K562 (cell line): Measurements from ENCODE around the gene NFIC. TPM values are rescaled to one million over a fixed set of nuclear protein-coding genes. Genes with fewer than 3 reads are reported as not detected.
A peak's percentile ranks its signal among the peaks of the same experiment; 100 is the strongest.

Source experiments
- ATAC-seq: fragments of 200-7000 bp; cut with Tn5 transposase; 3 replicates; pipeline ENCODE4 v1.9.1; 2020; ENCODE audit warnings: moderate library complexity
- BruUV-seq: library from RNA; stranded (reverse); fragments of 400-500 nt; replicated peaks from 2 replicates; lab custom pipeline; 2021; lab: Mats Ljungman, UMichigan
- CTCF ChIA-PET: fragments of 300-600 bp; formaldehyde crosslinking; extraction: SDS; loops from one replicate; lab custom pipeline; 2021; ENCODE audit warnings: low intra/inter-chr PET ratio; lab: Yijun Ruan, JAX
- POLR2A ChIA-PET: fragments of 300-600, 350-650 bp; sonication (Branson Sonifier 250); formaldehyde crosslinking; extraction: SDS; loops from one replicate; lab custom pipeline; 2021; ENCODE audit warnings: antibody characterized with exemption, inconsistent platforms; lab: Yijun Ruan, JAX
- DNase-seq, 4 experiments: peaks; one replicate each; pipeline versions ENCODE4 v3.0.0 to v3.0.0-alpha.2; 2011 to 2018; ENCODE audit warnings: low spot score in 3 of 4, mixed read lengths in 3 of 4; ENCODE audit errors: extremely low read depth in 1 of 4
- FAIRE-seq: peaks from 2 replicates; lab custom pipeline; 2011; peaks lifted over from hg19 to GRCh38; lab: Jason Lieb, UNC
- H2AFZ ChIP-seq: 2 replicates; pipeline ENCODE4 v1.6.0; 2011; ENCODE audit warnings: low read depth, low read length, control low read depth, inconsistent platforms
- H3K27ac ChIP-seq: fragments of 200-600 bp; 3 replicates; pipeline ENCODE4 v1.8.0; 2011; ENCODE audit warnings: low read depth, mild to moderate bottlenecking, control low read depth, inconsistent platforms, low read length, moderate library complexity, mixed read lengths; ENCODE audit errors: extremely low read depth
- H3K27me3 ChIP-seq, 2 experiments: fragments of 300-600 bp in 1 of 2; 2 replicates in 1 of 2; 3 replicates in 1 of 2; pipeline versions ENCODE4 v1.6.0 to v1.8.0; 2011; ENCODE audit warnings: inconsistent platforms in 2 of 2, low read length in 2 of 2, mild to moderate bottlenecking in 1 of 2, mixed read lengths in 1 of 2, moderate library complexity in 1 of 2; ENCODE audit not compliant: control insufficient read depth in 2 of 2, insufficient read depth in 2 of 2
- H3K36me3 ChIP-seq: fragments of 300-600 bp; 3 replicates; pipeline ENCODE4 v1.8.0; 2011; ENCODE audit warnings: mild to moderate bottlenecking, low read length, inconsistent platforms; ENCODE audit not compliant: control insufficient read depth, insufficient read depth
- H3K4me1 ChIP-seq, 2 experiments: fragments of 200-600 bp in 1 of 2; replicated peaks in 1 of 2; 2 replicates in 1 of 2; 3 replicates in 1 of 2; pipeline versions ENCODE4 v1.5.1 to v1.8.0; 2011; ENCODE audit warnings: inconsistent platforms in 2 of 2, low read length in 2 of 2, mild to moderate bottlenecking in 1 of 2, mixed read lengths in 1 of 2, moderate library complexity in 1 of 2; ENCODE audit not compliant: control insufficient read depth in 2 of 2, insufficient read depth in 2 of 2
- H3K4me2 ChIP-seq: 2 replicates; pipeline ENCODE4 v1.6.1; 2011; ENCODE audit warnings: low read length, control low read depth, inconsistent platforms, mixed read lengths; ENCODE audit not compliant: insufficient read depth
- H3K4me3 ChIP-seq: fragments of 200-600 bp; sonication (generic), shearing (Covaris generic); 2 replicates; pipeline ENCODE4 v1.5.1; 2016; ENCODE audit warnings: control low read depth, inconsistent platforms
- H3K79me2 ChIP-seq: fragments of 200-600 bp; 3 replicates; pipeline ENCODE4 v1.8.0; 2011; ENCODE audit warnings: low read length, inconsistent platforms; ENCODE audit not compliant: control insufficient read depth, insufficient read depth
- H3K9ac ChIP-seq, 2 experiments: 2 replicates each; pipeline versions ENCODE4 v1.6.0 to v1.6.1; 2011; ENCODE audit warnings: low read depth in 2 of 2, low read length in 2 of 2, control low read depth in 1 of 2, inconsistent platforms in 1 of 2, mild to moderate bottlenecking in 1 of 2, mixed read lengths in 1 of 2; ENCODE audit not compliant: insufficient read depth in 1 of 2
- H3K9me1 ChIP-seq: one replicate; pipeline ENCODE4 v1.6.0; 2011; ENCODE audit warnings: inconsistent platforms, mild to moderate bottlenecking, low read length, moderate library complexity; ENCODE audit not compliant: control insufficient read depth, insufficient read depth
- H3K9me3 ChIP-seq: replicated peaks from 2 replicates; pipeline ENCODE4 v1.5.1; 2011; ENCODE audit warnings: low read depth, low read length, inconsistent platforms; ENCODE audit not compliant: control insufficient read depth, insufficient read depth
- H4K20me1 ChIP-seq: replicated peaks from 2 replicates; pipeline ENCODE4 v1.6.1; 2011; ENCODE audit warnings: low read length, inconsistent platforms, mixed read lengths; ENCODE audit not compliant: control insufficient read depth, insufficient read depth
- ATF3 ChIP-seq, 2 experiments: fragments of 450-650 bp in 1 of 2; sonication (generic) in 1 of 2; formaldehyde crosslinking in 1 of 2; IDR thresholded peaks in 1 of 2; conservative IDR thresholded peaks in 1 of 2; 2 replicates each; pipeline versions ENCODE4 v1.6.1 to v1.8.1; 2016 to 2023; ENCODE audit warnings: mild to moderate bottlenecking in 2 of 2, moderate library complexity in 2 of 2, inconsistent platforms in 1 of 2, missing genetic modification reagents in 1 of 2
- ELF4 ChIP-seq: fragments of 450-650 bp; formaldehyde crosslinking; IDR thresholded peaks from 2 replicates; pipeline ENCODE4 v1.4.0; 2022; ENCODE audit warnings: missing genetic modification characterization
- FOXA3 ChIP-seq, 2 experiments: fragments of 450-650 bp in 1 of 2; sonication (generic) in 1 of 2; formaldehyde crosslinking; IDR thresholded peaks in 1 of 2; conservative IDR thresholded peaks in 1 of 2; 2 replicates each; pipeline versions ENCODE4 v1.4.0 to v1.8.0; 2020 to 2022; ENCODE audit warnings: mild to moderate bottlenecking in 2 of 2, missing genetic modification reagents in 1 of 2
- FOXP1 ChIP-seq: sonication (generic); formaldehyde crosslinking; IDR thresholded peaks from 2 replicates; pipeline ENCODE4 v1.8.0; 2022; ENCODE audit warnings: mild to moderate bottlenecking, missing genetic modification reagents
- GMEB1 ChIP-seq: fragments of 250-450 bp; sonication (Bioruptor Pico); IDR thresholded peaks from 2 replicates; pipeline ENCODE4 v1.4.0; 2020; ENCODE audit warnings: mild to moderate bottlenecking
- HDGF ChIP-seq: fragments of 450-650 bp; IDR thresholded peaks from 2 replicates; pipeline ENCODE4 v1.6.1; 2016
- HOXB6 ChIP-seq: fragments of 250-450 bp; sonication (Bioruptor Pico); IDR thresholded peaks from 2 replicates; pipeline ENCODE4 v1.5.1; 2022; ENCODE audit warnings: mild to moderate bottlenecking, borderline replicate concordance
- LEF1 ChIP-seq: fragments of 450-650 bp; IDR thresholded peaks from 2 replicates; pipeline ENCODE4 v1.6.1; 2016; ENCODE audit warnings: mild to moderate bottlenecking
- SNIP1 ChIP-seq: fragments of 450-650 bp; IDR thresholded peaks from 2 replicates; pipeline ENCODE4 v1.7.1; 2017; ENCODE audit warnings: low read depth, mild to moderate bottlenecking
- SOX6 ChIP-seq: fragments of 450-650 bp; IDR thresholded peaks from 2 replicates; pipeline ENCODE4 v1.6.1; 2014; ENCODE audit warnings: mild to moderate bottlenecking
- SP1 ChIP-seq: sonication (generic); formaldehyde crosslinking; IDR thresholded peaks from 2 replicates; pipeline ENCODE4 v1.8.1; 2022; ENCODE audit warnings: mild to moderate bottlenecking, missing genetic modification reagents
- TCF7L2 ChIP-seq: fragments of 150-350 bp; IDR thresholded peaks from 2 replicates; pipeline ENCODE4 v1.6.1; 2016; ENCODE audit warnings: low read depth, mild to moderate bottlenecking, low read length, moderate library complexity
- THRB ChIP-seq: fragments of 450-650 bp; formaldehyde crosslinking; conservative IDR thresholded peaks from 2 replicates; pipeline ENCODE4 v1.4.0; 2022; ENCODE audit warnings: mild to moderate bottlenecking, missing genetic modification characterization
- TRIM25 ChIP-seq: fragments of 450-650 bp; IDR thresholded peaks from 2 replicates; pipeline ENCODE4 v1.7.0; 2016; ENCODE audit warnings: borderline replicate concordance
- ZFP36 ChIP-seq: fragments of 150-350 bp; IDR thresholded peaks from 2 replicates; pipeline ENCODE4 v1.6.1; 2018; ENCODE audit warnings: low read length, low read depth; ENCODE audit not compliant: partially characterized antibody
- ZFPM2 ChIP-seq: fragments of 250-450 bp; sonication (Bioruptor Pico); IDR thresholded peaks from 2 replicates; pipeline ENCODE4 v1.5.1; 2022; ENCODE audit warnings: mild to moderate bottlenecking
- ZNF274 ChIP-seq: IDR thresholded peaks from 2 replicates; pipeline ENCODE4 v1.6.1; 2011; ENCODE audit warnings: low read depth, mild to moderate bottlenecking, low read length, moderate library complexity, borderline replicate concordance
- WGBS: fragments of 100-300 bp; shearing (Covaris generic); methylation state at CpG from one replicate; pipeline ENCODE4 v1.1.6; 2016; ENCODE audit warnings: low coverage, mixed read lengths; ENCODE audit not compliant: insufficient coverage; ENCODE audit errors: missing lambda C conversion rate; 5-methylcytosine and 5-hydroxymethylcytosine counted together
- in situ Hi-C: fragments of 300-500 bp; cut with MboI; formaldehyde crosslinking; loops from 4 replicates; pipeline ENCODE4 v1.15.0; 2018; ENCODE audit warnings: inconsistent platforms, mixed read lengths
- intact Hi-C: fragments of 100-400 bp; cut with micrococcal nuclease; formaldehyde crosslinking; loops from 2 replicates; pipeline ENCODE4 v1.14.2; 2022
- polyA plus RNA-seq, 8 experiments: library from polyadenylated mRNA; depleted of rRNA in 4 of 8; stranded (reverse) in 5 of 8; unstranded in 3 of 8; fragments of >200 nt; fragmentation: Nextera tagmentation in 2 of 8; fragmentation: Illumina TruSeq in 1 of 8; extraction: Ambion mirVana in 2 of 8; extraction: Trizol in 1 of 8; gene quantifications; 2 replicates each; pipeline versions ENCODE4 v1.2.1 to v1.2.3, GENCODE V29; 2011 to 2014; ENCODE audit warnings: inconsistent platforms in 1 of 8, missing spikeins in 1 of 8
- total RNA-seq, 7 experiments: library from RNA; depleted of rRNA in 6 of 7; stranded (reverse); fragments of >200 nt in 6 of 7; fragmentation: Illumina TruSeq in 2 of 7; extraction: Trizol in 2 of 7; gene quantifications; 2 replicates each; pipeline versions ENCODE4 v1.2.1 to v1.2.3, GENCODE V29; 2011 to 2021; ENCODE audit warnings: low replicate concordance in 1 of 7

The NFIC gene
- total and polyA plus RNA-seq, 9 of the 15 experiments (the other 6 are each of a cell fraction or from before 2014, with no cell fraction given), result 0.71 to 62.1 (median 6.9) TPM

- FAIRE-seq (no peak), DNase-seq (peak in 1 of 4 experiments; percentile 4), ATAC-seq (no peak)
- ChIA-PET CTCF (interaction anchor here (1.1 kb wide), 1 partner anchor 12 kb away, joined by 3 read pairs; no protein-coding TSS in a partner anchor), POLR2A (interaction anchor here (0.6 kb wide), 1 partner anchor 180 kb away, joined by 3 read pairs; no protein-coding TSS in a partner anchor)
- Histone ChIP-seq H3K9me1 (no peaks in the 10 kb centered on the region), H3K79me2 (no peaks in the 10 kb centered on the region), H3K4me2 (no peak overlapping the region), H4K20me1 (peaks cover 7% of the 10 kb centered on the region; the same call in 1 of the 2 replicates), H3K9ac (no peak overlapping the region), H2AFZ (no peak overlapping the region), H3K27ac (no peak overlapping the region), H3K36me3 (no peaks in the 10 kb centered on the region), H3K4me1 (peaks cover 0 to 27% of the 10 kb centered on the region in 2 experiments; a peak in 3 of 5 replicates), H3K4me3 (no peak overlapping the region), H3K27me3 (peaks cover 11 to 24% of the 10 kb centered on the region in 2 experiments; a peak in 4 of 5 replicates), H3K9me3 (no peaks in the 10 kb centered on the region)
- intact Hi-C loops (no loop called here), in situ Hi-C loops (no loop called here)
- 0% methylated on average over 5 of the region's 5 CpGs for WGBS
- no TSS peak for BruUV-seq
- TF ChIP-seq TCF7L2 (no peak), TRIM25 (no peak), ATF3 (IDR thresholded peaks at IDR 0.05) (no peak), ATF3 (CRISPR knock-in tag; conservative IDR thresholded peaks at IDR 0.05) (no peak), ZFPM2 (CRISPR knock-in tag) (no peak), SNIP1 (no peak), SP1 (CRISPR knock-in tag) (no peak), LEF1 (no peak), GMEB1 (CRISPR knock-in tag) (no peak), HOXB6 (CRISPR knock-in tag) (no peak), THRB (CRISPR knock-in tag) (no peak), FOXA3 (CRISPR knock-in tag; conservative IDR thresholded peaks at IDR 0.05 in 1 of 2, IDR thresholded peaks at IDR 0.05 in 1 of 2) (no peak), ZFP36 (peak; percentile 60), SOX6 (no peak), HDGF (no peak), ZNF274 (no peak), ELF4 (CRISPR knock-in tag) (no peak), FOXP1 (CRISPR knock-in tag) (no peak)
Measured at GRCh38 chr19:3316659-3317207, 49.6 kb upstream of the NFIC start.
